Lung (tissue), 12 donors: ENCODE data around the gene PRKAG1. TPM values are rescaled to one million over a fixed set of nuclear protein-coding genes. Genes with fewer than 3 reads are reported as not detected.

ENCODE experiments used
- ATAC-seq: fragments of 200-7000 bp; cut with Tn5 transposase; one replicate; pipeline ENCODE4 v1.9.1; 2020; ENCODE audit warnings: moderate number of reproducible peaks; ENCODE audit not compliant: insufficient read depth, low FRiP score
- DNase-seq, 3 donors: peaks; one replicate each; pipeline ENCODE4 v3.0.0-alpha.2; 2013 to 2017
- H3K27ac ChIP-seq, 2 donors: one replicate each; pipeline ENCODE4 v1.5.1; 2013; ENCODE audit warnings: mild to moderate bottlenecking in 2 of 2, moderate library complexity in 2 of 2, control low read depth in 1 of 2, inconsistent platforms in 1 of 2, low read depth in 1 of 2, low read length in 1 of 2
- H3K27me3 ChIP-seq, 3 donors: one replicate each; pipeline ENCODE4 v1.5.1; 2013; ENCODE audit warnings: low read length in 2 of 3; ENCODE audit not compliant: control insufficient read depth in 3 of 3, insufficient read depth in 3 of 3
- H3K36me3 ChIP-seq, 4 donors: one replicate each; pipeline ENCODE4 v1.5.1; 2013; ENCODE audit warnings: low read length in 4 of 4, mild to moderate bottlenecking in 1 of 4, moderate library complexity in 1 of 4; ENCODE audit not compliant: control insufficient read depth in 4 of 4, insufficient read depth in 4 of 4
- H3K4me1 ChIP-seq, 5 donors: one replicate each; pipeline ENCODE4 v1.5.1; 2013; ENCODE audit warnings: low read length in 5 of 5, mild to moderate bottlenecking in 2 of 5, moderate library complexity in 1 of 5; ENCODE audit not compliant: control insufficient read depth in 5 of 5, insufficient read depth in 5 of 5
- H3K4me3 ChIP-seq: one replicate; pipeline ENCODE4 v1.5.1; 2013; ENCODE audit warnings: mild to moderate bottlenecking, control low read depth, moderate library complexity
- H3K9ac ChIP-seq, 2 donors: one replicate each; pipeline ENCODE4 v1.5.1; 2013; ENCODE audit warnings: low read length in 2 of 2, control low read depth in 1 of 2; ENCODE audit not compliant: insufficient read depth in 1 of 2
- H3K9me3 ChIP-seq, 4 donors: one replicate each; pipeline ENCODE4 v1.5.1; 2013; ENCODE audit warnings: low read length in 3 of 4, mild to moderate bottlenecking in 1 of 4, moderate library complexity in 1 of 4; ENCODE audit not compliant: control insufficient read depth in 4 of 4, insufficient read depth in 3 of 4
- CTCF ChIP-seq: IDR thresholded peaks from 2 replicates; pipeline ENCODE4 v1.5.1; 2012; ENCODE audit warnings: mild to moderate bottlenecking; ENCODE audit errors: control extremely low read depth, extremely low read depth
- WGBS, 2 donors: extraction: QIAGEN DNeasy Blood & Tissue Kit; methylation state at CpG; one replicate each; pipeline ENCODE4 v1.1.7; 2013; 5-methylcytosine and 5-hydroxymethylcytosine counted together
- polyA plus RNA-seq, 2 donors: library from polyadenylated mRNA; stranded (reverse); fragments of 200-250 nt; gene quantifications; one replicate each; pipeline ENCODE4 v1.2.1, GENCODE V29; 2013
- total RNA-seq, 2 donors: library from RNA; depleted of rRNA in 1 of 2; stranded (reverse); fragments of >200 nt in 1 of 2; gene quantifications; one replicate each; pipeline ENCODE4 v1.2.1, GENCODE V29; 2014 to 2021
- donor health status: control.
- donor health status: control.
- donor health status: Bipolar disorder and iron deficiency.
- donor health status: healthy.
- donor health status: DM: yes; HTN: yes; CAD: no.

PRKAG1 gene
- total and polyA plus RNA-seq, 4 donors, result 33.1 to 54.5 (median 49.6) TPM

GRCh38 chr12:49059045-49059298, 40.4 kb upstream of the PRKAG1 start:
- peak overlapping the region in 1 of 2 donors; percentile 98 for H3K27ac ChIP-seq
- no peaks in the 10 kb centered on the region for H3K27me3 ChIP-seq
- 0% methylated on average over 1 of the region's 1 CpG for WGBS, 2 donors
- ATAC-seq (no peak), DNase-seq (no peak)
- no peak for TF ChIP-seq CTCF
- peak overlapping the region; percentile 56 to 82 for H3K9ac ChIP-seq
- peaks cover 0 to 9% (median 7%) of the 10 kb centered on the region in 4 donors for H3K36me3 ChIP-seq
- no peaks in the 10 kb centered on the region for H3K9me3 ChIP-seq
- H3K4me1 ChIP-seq, result peaks cover 11 to 50% (median 20%) of the 10 kb centered on the region in 5 donors
- peak overlapping the region; percentile 91 for H3K4me3 ChIP-seq

GRCh38 chr12:49058366-49059044, 39.9 kb upstream of the PRKAG1 start:
- H3K4me1 ChIP-seq, result peaks cover 11 to 50% (median 20%) of the 10 kb centered on the region in 5 donors
- H3K36me3 ChIP-seq, result peaks cover 0 to 13% (median 7%) of the 10 kb centered on the region in 4 donors
- 6 to 7% methylated on average over 5 of the region's 5 CpGs for WGBS, 2 donors
- no peaks in the 10 kb centered on the region for H3K27me3 ChIP-seq
- H3K27ac ChIP-seq, result peak overlapping the region in 1 of 2 donors; percentile 98
- TF ChIP-seq CTCF, result no peak
- no peak for ATAC-seq
- H3K9me3 ChIP-seq, result no peaks in the 10 kb centered on the region
- H3K4me3 ChIP-seq, result peak overlapping the region; percentile 91
- peak overlapping the region; percentile 56 to 82 for H3K9ac ChIP-seq
- DNase-seq, result no peak

GRCh38 chr12:49057888-49058287, 39.3 kb upstream of the PRKAG1 start:
- peaks cover under 1 to 19% (median 11%) of the 10 kb centered on the region in 4 donors for H3K36me3 ChIP-seq
- peaks cover 11 to 50% (median 20%) of the 10 kb centered on the region in 5 donors for H3K4me1 ChIP-seq
- DNase-seq (peak in 1 of 3 donors; percentile 38), ATAC-seq (no peak)
- H3K4me3 ChIP-seq, result peak overlapping the region; percentile 41
- H3K9ac ChIP-seq, result peak overlapping the region; percentile 56 to 82
- no peaks in the 10 kb centered on the region for H3K27me3 ChIP-seq
- TF ChIP-seq CTCF, result no peak
- H3K27ac ChIP-seq, result peak overlapping the region; percentile 18 to 40
- no peaks in the 10 kb centered on the region for H3K9me3 ChIP-seq
- WGBS, 2 donors, result 0 to 2% methylated on average over 4 of the region's 4 CpGs
